HG02642 (cell line): ENCODE results near the gene DNAJC18.
"Not testable (repeated sequence)": the region's sequence is repeated elsewhere in the genome, so short reads cannot be mapped to it uniquely, and the experiment has no call there.

Source experiments
- ATAC-seq: cut with Tn5 transposase; IDR thresholded peaks from one replicate; pipeline ENCODE4 v1.9.1; 2021; ENCODE audit warnings: mild to moderate bottlenecking; ENCODE audit not compliant: unreplicated experiment, poor library complexity

Gene DNAJC18

GRCh38 chr5:139431706-139432105 lies 7.6 kb downstream of the DNAJC18 start:
- ATAC-seq = no peak

- ATAC-seq = no peak
Measured at GRCh38 chr5:139430015-139430414, 9.3 kb downstream of the DNAJC18 start.

DNA sequence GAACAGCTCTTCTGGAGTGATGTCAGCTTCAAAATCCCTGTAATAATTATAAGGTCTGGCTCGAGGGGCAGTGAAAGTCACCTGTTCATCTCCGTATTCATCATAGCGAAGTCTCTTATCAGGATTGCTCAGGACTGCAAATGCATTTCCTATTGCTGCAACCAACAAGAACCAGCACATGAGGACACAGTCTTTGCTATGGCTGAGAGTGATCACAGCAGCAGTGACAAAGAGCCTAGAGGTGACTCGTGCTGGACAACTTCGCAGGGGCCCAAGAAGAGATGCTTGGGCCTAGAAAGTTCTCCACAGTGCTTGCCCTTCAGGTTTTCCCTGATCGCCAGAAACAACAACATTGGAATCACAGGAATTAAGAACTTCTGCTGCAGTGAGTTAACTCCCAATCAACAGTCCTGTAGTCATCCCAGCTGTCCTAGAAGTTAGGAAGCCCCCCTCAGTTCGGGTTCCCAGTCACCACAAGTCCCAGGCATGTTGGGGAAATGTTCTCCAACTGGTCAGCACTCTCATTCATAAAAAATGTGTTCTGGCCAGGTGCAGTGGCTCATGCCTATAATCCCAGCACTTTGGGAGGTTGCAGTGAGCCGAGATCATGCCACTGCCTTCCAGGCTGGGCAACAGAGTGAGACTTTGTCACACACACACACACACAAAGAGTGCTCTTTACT lies 13.0 kb downstream of the DNAJC18 start:
- no peak for ATAC-seq

GRCh38 chr5:139425497-139425896 lies 13.8 kb downstream of the DNAJC18 start:
- ATAC-seq = no peak

GRCh38 chr5:139422307-139422893 lies 16.9 kb downstream of the DNAJC18 start:
- peak; percentile 66 for ATAC-seq

DNA sequence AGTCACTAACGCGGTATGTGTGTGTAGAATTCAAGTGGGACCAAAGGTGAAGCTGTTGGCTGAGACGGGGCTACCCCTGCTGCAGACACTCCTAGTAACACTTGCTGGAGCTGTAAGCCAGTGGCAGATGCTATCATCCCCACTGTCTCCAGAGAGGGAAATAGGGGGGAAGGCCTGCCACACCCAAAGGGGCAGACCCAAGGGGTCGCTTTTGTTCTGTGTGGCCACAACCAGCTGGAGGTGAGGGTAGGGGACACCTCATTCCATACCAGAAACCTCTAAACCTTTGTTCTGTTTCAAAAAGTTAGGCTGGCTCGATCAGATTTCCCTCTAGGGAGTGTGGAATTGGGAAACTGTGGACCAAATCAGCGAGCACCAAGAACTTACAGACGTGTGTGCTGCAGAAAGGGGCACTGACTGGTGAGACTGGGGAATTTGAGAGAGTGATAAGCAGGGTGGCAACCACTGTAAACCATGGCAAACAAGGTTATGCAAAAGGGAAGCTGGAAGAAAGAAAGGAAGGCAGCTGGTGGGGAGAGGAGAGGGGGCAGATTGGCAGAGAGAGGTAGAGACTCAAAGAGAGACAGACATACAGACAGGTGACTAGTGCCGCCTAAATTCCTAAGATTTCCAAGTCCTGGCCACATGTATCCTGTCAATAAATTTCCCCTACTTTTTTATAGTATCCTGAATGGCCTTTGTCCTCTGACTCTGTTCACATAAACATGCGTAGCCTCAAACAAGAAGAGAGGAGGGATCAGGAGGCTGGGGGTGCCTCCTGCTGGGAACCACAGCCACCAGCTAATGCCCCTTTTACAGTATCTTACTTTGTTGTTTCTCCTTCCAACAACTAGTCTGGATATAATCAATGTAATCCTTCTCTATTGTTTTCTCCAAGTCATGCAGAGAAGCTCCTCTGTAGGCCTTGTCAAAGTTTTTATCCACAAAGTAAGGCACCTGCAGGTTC lies 19.8 kb downstream of the DNAJC18 start:
- ATAC-seq = no peak

DNA sequence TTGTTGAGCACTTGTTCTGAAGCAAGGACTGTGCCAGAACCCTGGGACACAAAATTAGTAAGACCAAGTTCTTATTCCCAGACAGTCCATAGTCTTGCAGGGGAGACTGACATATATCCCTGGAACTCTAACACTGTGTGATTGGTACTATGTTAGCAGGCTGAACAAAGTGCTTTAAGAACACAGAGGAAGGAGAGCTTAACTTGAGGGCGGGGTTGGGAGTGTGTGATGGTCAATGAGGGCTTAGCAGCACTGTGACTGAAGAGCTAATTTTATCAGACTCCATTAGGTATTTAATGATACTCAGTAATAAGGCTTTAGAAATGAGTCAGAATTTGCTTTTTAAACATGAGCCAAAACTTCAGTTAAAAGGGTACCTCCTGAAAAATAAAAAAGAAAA lies 20.5 kb downstream of the DNAJC18 start:
- ATAC-seq = no peak

- ATAC-seq = no peak
Measured at GRCh38 chr5:139417214-139417613, 22.1 kb downstream of the DNAJC18 start.

GRCh38 chr5:139416651-139417050 lies 22.7 kb downstream of the DNAJC18 start:
- no peak for ATAC-seq

DNA sequence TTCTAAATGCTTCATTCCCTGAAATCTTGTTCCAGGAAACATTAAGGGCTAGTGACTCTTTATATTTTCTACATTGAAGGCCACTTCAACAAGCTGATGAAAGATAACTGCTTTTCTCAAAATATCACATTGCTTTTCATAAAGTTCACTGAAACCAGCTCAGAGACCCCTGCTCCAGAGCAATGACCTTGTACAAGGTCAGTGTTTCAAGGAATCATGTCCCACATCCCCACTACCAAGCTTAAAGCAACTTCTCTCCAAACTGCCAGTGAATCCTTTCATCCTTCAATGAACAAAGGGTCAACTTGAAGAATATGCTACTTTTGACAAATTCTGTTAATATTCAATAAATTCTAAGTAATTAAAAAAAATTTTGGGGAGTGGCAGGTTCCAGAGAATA lies 23.5 kb downstream of the DNAJC18 start:
- no peak for ATAC-seq

- no peak for ATAC-seq
Measured at GRCh38 chr5:139415221-139415861, 24.0 kb downstream of the DNAJC18 start.

- ATAC-seq = no peak
Measured at GRCh38 chr5:139414581-139415130, 24.7 kb downstream of the DNAJC18 start.

- ATAC-seq = no peak
Measured at GRCh38 chr5:139413963-139414362, 25.4 kb downstream of the DNAJC18 start.

DNA sequence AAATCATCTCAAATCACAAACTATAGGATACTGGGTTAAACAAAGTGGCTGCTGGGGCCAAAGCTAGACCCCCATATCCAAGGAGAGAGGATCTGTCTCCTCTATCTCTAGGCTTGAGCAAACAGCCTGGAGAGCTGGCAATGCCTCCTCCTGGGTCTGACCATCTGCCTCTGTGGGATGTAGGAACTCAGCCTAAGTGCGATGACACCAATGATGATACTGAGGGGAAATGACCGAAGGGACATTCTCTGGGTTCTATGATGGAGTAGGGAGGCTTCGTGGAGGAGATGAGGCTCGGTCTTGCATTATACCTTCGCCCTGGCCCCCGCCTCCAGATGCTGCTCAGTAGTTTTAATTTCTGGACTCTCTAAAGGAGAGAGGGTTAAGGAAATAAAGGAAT lies 26.2 kb downstream of the DNAJC18 start:
- ATAC-seq = no peak

DNA sequence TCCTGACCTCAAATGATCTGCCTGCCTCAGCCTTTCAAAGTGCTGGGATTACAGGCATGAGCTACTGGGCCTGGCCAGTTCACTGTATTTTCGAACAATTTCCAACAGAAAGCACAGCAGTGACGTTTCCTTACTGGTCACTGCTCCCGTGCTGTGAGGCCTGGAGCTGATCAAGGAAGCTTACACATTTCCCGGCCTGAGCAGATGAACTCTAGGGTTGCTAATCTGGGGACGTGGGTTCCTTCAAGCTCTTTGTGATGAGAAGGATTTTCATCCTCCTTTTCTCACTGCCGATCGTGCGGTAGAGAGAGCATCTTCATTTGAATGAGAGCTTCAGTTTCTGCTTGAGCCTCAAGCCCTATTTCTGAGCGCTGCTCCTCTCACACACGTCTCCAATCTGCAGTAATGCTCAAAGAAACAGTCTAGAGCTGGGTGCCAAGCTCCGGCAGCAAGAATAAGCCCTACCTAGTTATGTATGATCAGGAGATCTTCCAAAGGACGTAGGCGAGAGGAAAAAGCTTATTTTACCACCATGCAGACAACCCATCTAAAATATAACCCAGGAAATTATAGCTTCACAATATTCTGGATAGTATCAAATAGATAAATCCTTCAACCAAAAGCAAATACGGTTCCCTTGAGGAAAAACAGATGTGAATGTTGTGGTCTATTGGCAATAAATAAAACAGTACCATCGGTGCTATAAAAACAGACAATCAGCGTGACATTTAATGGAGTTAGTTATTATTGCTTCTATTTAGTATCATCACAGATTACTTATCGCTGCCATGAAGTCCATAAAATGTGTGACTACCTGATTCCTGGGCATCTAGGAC lies 28.1 kb downstream of the DNAJC18 start:
- no peak for ATAC-seq

- ATAC-seq = no peak
Measured at GRCh38 chr5:139410121-139410992, 29.0 kb downstream of the DNAJC18 start.

DNA sequence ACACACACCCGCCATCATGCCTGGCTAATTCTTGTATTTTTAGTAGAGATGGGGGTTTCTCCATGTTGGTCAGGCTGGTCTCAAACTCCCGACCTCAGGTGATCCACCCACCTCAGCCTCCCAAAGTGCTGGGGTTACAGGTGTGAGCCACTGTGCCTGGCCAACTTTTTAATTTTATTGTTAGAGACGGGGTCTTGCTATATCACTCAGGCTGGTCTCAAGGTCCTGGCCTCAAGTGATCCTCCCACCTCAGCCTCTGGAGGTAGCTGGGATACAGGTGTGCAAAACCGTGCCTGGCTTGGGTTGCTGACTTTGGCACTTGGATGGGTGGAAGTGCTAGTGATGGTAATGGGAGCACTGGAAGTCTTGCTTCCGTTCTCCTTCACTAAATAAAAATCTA lies 30.2 kb downstream of the DNAJC18 start:
- ATAC-seq = not testable (repeated sequence)

DNA sequence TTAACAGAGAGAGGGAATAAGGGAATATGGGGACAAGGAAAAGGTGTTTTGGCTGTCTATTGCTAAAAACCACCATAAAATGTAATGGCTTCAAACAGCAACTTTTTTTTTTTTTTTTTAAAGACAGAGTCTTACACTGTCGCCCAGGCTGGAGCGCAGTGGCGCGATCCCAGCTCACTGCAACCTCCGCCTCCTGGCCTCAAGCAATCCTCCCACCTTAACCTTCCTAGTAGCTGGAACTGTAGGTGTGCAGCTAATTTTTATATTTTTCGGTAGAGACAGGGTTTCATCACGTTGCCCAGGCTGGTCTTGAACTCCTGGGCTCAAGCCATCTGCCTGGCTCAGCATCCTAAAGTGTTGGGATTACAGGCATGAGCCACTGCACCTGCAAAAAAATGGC lies 31.1 kb downstream of the DNAJC18 start:
- no peak for ATAC-seq

- ATAC-seq = no peak
Measured at GRCh38 chr5:139407517-139407916, 31.8 kb downstream of the DNAJC18 start.
